PC-9 (cell line): ENCODE results near the gene COL25A1.

Source experiments
- EZH2 ChIP-seq: fragments of 200-600 bp; sonication (generic); IDR thresholded peaks from 2 replicates; pipeline ENCODE4 v1.8.0; 2017; ENCODE audit warnings: antibody characterized with exemption, low read depth
- TF ChIP-seq, protein P1 (sequence below): fragments of 200-600 bp; sonication (generic); conservative IDR thresholded peaks from 2 replicates; pipeline ENCODE4 v1.6.1; 2017; ENCODE audit warnings: mixed run types, antibody characterized with exemption, mild to moderate bottlenecking, moderate library complexity

DNA sequence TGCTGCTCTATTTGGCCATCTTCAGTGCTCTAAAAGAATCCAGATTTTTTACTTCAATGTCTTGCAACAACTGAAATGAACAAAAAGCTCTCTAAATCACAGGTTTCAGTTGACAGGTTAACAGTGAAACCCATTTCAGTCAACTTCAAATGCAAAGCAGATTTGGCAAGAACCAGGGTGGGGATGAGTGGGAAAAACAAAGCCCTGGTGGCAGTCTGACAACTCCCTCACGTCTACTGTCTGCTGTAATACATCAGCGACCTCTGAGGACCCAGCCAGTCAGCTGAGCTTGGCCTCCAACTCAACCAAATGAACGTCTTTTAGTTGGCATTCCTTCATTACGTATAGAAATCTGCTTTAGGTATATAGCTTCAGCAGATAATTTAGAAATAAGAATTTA, 95.8 kb downstream of the COL25A1 start:
- TF ChIP-seq, protein P1, sequence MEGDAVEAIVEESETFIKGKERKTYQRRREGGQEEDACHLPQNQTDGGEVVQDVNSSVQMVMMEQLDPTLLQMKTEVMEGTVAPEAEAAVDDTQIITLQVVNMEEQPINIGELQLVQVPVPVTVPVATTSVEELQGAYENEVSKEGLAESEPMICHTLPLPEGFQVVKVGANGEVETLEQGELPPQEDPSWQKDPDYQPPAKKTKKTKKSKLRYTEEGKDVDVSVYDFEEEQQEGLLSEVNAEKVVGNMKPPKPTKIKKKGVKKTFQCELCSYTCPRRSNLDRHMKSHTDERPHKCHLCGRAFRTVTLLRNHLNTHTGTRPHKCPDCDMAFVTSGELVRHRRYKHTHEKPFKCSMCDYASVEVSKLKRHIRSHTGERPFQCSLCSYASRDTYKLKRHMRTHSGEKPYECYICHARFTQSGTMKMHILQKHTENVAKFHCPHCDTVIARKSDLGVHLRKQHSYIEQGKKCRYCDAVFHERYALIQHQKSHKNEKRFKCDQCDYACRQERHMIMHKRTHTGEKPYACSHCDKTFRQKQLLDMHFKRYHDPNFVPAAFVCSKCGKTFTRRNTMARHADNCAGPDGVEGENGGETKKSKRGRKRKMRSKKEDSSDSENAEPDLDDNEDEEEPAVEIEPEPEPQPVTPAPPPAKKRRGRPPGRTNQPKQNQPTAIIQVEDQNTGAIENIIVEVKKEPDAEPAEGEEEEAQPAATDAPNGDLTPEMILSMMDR, result no peak
- no peak for TF ChIP-seq EZH2
